Fibroblast of villous mesenchyme (primary cell): ENCODE measurements around the gene KANK3. TPM values are rescaled to one million over a fixed set of nuclear protein-coding genes. Genes with fewer than 3 reads are reported as not detected.
A peak's percentile ranks its signal among the peaks of the same experiment; 100 is the strongest.

Experiments
- DNase-seq: peaks from one replicate; pipeline ENCODE4 v3.0.0-alpha.2; 2010; ENCODE audit warnings: low read depth
- H3K4me3 ChIP-seq: 2 replicates; pipeline ENCODE4 v1.5.1; 2011; ENCODE audit warnings: low read depth, mild to moderate bottlenecking, low read length
- total RNA-seq: library from RNA; depleted of rRNA; stranded (reverse); fragments of >200 nt; gene quantifications from 2 replicates; pipeline ENCODE4 v1.2.3, GENCODE V29; 2012
- TF ChIP-seq, protein P1 (sequence below): IDR thresholded peaks from 2 replicates; pipeline ENCODE4 v1.5.1; 2012; ENCODE audit warnings: low read depth, mild to moderate bottlenecking, low read length; ENCODE audit not compliant: insufficient read depth

KANK3 gene
- total RNA-seq, 1 donor = under 0.01 TPM

DNA sequence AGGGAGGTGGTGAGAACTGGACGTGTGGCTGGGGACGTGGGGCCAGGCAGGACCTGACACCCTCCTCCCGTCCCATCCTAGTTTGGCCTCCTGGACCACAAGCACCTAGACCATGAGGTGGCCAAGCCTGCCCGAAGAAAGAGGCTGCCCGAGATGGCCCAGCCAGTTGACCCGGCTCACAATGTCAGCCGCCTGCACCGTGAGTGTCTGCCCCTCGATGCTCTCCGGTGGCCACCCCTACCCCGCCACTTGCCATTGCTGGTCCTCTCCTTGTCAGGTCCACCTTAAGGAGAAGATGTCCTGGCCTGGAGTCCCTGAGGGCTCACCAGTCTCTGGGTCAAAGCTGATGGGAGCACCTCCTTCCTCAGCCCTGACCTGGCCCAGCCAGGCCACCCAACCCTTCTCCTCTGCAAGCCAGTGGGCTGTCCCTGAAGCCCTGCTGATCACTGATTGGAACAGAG lies 23.1 kb upstream of the KANK3 start:
- peak overlapping the region; percentile 39 for H3K4me3 ChIP-seq
- TF ChIP-seq, protein P1, sequence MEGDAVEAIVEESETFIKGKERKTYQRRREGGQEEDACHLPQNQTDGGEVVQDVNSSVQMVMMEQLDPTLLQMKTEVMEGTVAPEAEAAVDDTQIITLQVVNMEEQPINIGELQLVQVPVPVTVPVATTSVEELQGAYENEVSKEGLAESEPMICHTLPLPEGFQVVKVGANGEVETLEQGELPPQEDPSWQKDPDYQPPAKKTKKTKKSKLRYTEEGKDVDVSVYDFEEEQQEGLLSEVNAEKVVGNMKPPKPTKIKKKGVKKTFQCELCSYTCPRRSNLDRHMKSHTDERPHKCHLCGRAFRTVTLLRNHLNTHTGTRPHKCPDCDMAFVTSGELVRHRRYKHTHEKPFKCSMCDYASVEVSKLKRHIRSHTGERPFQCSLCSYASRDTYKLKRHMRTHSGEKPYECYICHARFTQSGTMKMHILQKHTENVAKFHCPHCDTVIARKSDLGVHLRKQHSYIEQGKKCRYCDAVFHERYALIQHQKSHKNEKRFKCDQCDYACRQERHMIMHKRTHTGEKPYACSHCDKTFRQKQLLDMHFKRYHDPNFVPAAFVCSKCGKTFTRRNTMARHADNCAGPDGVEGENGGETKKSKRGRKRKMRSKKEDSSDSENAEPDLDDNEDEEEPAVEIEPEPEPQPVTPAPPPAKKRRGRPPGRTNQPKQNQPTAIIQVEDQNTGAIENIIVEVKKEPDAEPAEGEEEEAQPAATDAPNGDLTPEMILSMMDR = no peak
- no peak for DNase-seq

DNA sequence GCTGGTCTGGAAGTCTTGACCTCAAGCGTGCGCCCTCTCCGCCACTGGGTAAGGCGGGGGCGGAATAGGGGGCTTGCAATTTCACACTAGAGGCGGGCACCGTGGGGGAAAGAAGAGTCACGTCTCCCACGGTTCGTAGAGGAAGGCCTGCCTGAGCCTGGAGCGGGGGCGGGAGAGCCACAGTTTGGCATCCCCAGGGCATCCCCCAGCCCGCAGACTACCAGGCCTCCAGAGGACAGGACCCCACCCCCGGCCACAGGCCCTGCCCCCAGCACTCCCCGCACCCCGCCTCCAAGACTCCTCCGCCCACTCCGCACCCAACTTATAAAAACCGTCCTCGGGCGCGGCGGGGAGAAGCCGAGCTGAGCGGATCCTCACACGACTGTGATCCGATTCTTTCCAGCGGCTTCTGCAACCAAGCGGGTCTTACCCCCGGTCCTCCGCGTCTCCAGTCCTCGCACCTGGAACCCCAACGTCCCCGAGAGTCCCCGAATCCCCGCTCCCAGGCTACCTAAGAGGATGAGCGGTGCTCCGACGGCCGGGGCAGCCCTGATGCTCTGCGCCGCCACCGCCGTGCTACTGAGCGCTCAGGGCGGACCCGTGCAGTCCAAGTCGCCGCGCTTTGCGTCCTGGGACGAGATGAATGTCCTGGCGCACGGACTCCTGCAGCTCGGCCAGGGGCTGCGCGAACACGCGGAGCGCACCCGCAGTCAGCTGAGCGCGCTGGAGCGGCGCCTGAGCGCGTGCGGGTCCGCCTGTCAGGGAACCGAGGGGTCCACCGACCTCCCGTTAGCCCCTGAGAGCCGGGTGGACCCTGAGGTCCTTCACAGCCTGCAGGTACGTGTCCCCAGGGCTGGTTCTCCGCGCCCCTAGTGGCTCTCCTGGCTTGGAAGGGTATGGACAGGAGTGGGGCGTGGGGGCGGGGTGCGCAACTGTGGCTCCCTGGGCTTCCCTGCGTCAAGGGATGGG lies 21.0 kb upstream of the KANK3 start, which contains the start of gene ANGPTL4:
TSS of gene ANGPTL4 (plus strand) at position 353 of the 969 bp plus-strand sequence. CDS start at position 520, 167 bp downstream.
- peak; percentile 91 for DNase-seq

DNA sequence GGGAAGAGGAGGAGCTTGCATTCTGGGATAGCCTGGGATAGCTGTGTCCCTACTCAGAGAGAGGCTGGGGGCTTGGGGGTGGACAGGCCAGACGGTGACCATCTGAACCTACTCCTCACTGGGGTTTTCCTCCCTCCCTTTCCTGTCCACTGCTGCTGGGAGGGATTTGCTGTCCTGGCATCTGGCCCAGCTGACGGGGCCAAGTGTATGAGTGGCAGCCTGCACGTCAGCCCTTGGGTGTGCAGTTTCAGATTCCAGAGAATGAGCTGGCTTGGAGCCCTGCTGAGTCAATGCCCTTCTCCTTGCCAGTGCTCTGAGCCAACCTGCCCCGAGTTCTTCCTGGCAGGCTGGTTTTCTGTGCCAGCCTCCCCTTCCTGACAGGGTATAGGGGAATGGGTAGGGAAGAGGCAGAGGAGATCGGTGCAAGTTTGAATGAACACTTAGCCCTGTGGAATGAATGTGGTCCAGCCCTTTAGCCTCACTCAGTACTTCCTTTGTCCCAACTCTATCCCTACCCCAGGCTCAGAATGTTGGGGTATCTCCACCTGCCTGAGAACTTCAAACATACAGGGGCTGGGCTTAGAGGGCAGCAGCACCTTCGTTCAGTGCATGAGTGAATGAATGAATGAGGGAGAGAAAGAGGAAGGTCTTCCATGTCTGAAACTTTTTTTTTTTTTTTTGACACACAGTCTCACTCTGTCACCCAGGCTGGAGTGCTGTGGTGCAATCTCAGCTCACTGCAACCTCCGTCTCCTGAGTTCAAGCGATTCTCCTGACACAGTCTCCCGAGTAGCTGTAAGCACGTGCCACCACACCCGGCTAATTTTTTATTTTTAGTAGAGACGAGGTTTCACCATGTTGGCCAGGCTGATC lies 19.1 kb upstream of the KANK3 start:
- TF ChIP-seq, protein P1 = no peak
- peak; percentile 99 for DNase-seq
- no peak overlapping the region for H3K4me3 ChIP-seq

More for the DNA sequence above, 21.0 kb upstream of the KANK3 start, which contains the start of gene ANGPTL4:
- H3K4me3 ChIP-seq = peak within 1 kb of the TSS; percentile 88
- TF ChIP-seq, protein P1 = peak; percentile 36

DNA sequence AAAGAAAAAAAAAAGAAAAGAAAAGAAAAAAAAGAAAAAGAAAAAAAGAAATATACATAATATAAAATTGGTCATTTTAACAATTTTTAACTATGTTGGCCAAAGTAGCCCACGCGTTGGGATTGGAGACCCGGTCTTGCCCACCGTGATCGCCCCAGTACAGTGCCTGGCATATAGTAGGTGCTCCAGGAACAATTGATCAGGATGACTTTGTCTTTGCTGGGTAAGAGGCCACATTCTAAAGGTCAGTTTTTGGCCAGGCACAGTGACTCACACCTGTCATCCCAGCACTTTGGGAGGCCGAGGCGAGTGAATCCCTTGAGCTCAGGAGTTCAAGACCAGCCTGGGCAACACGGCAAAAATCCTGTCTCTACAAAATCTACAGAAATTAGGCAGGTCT lies 17.1 kb upstream of the KANK3 start:
- TF ChIP-seq, protein P1 = no peak
- H3K4me3 ChIP-seq = no peak overlapping the region
- DNase-seq = no peak

DNA sequence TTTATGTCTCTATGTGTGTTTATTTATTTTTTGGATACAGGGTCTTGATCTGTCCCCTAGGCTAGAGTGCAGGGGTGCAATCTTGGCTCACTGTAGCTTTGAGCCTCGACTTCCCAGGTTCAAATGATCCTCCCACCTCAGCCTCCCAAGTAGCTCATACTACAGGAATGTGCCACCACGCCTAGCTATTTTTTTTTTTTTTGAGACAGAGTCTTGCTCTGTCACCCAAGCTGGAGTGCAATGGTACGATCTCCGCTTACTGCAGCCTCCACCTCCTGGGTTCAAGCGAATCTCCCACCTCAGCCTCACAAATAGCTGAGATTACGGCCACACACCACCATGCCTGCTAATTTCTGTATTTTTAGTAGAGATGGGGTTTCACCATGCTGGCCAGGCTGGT lies 15.9 kb upstream of the KANK3 start:
- no peak overlapping the region for H3K4me3 ChIP-seq
- TF ChIP-seq, protein P1 = no peak
- DNase-seq = no peak

DNA sequence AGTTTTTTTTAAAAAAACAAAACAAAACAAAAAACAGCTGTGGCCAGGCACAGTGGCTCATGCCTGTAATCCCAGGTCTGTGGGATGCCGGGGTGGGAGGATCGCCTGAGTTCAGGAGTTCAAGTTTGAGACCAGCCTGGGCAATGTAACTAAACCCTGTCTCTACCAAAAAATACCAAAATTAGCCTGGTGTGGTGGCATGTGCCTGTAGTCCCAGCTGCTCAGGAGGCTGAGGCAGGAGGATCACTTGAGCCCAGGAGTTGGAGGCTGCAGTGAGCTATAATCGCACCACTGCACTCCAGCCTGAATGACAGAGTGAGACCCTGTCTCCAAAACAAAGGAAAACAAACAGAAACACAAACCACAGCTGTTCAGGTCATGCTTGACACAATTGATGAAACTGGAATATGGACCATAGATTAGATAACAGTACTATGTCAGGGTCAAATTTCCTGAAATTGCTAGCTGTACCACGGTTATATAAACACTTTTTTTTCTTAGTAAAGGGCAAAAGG lies 14.0 kb upstream of the KANK3 start:
- H3K4me3 ChIP-seq = no peak overlapping the region
- DNase-seq = peak; percentile 69
- TF ChIP-seq, protein P1 = no peak
